Endothelial cell of umbilical vein (primary cell): ENCODE results near the gene SLC22A7. TPM values are rescaled to one million over a fixed set of nuclear protein-coding genes. Genes with fewer than 3 reads are reported as not detected.

Experiments
- BruUV-seq: library from RNA; stranded (reverse); fragments of 400-500 nt; replicated peaks from 2 replicates; lab custom pipeline; 2021; lab: Mats Ljungman, UMichigan
- CTCF ChIA-PET: fragments of 300-600, 350-600 bp; sonication (Branson Sonifier 250); formaldehyde crosslinking; loops from one replicate; lab custom pipeline; 2021; ENCODE audit warnings: antibody characterized with exemption, inconsistent platforms; lab: Charles Lee
- POLR2A ChIA-PET: fragments of 300-600, 350-600 bp; sonication (Branson Sonifier 250); formaldehyde crosslinking; loops from one replicate; lab custom pipeline; 2021; ENCODE audit warnings: antibody characterized with exemption, inconsistent platforms; lab: Charles Lee
- DNase-seq: peaks from one replicate; pipeline ENCODE4 v3.0.0-alpha.2; 2011; ENCODE audit warnings: low read depth, low spot score
- FAIRE-seq: peaks from 2 replicates; lab custom pipeline; 2011; peaks lifted over from hg19 to GRCh38; lab: Jason Lieb, UNC
- H2AFZ ChIP-seq: 2 replicates; pipeline ENCODE4 v1.6.0; 2012; ENCODE audit warnings: low read depth, low read length, control low read depth, inconsistent platforms
- H3K27ac ChIP-seq: 2 replicates; pipeline ENCODE4 v1.5.1; 2011; ENCODE audit warnings: low read depth, mild to moderate bottlenecking, control low read depth, low read length, moderate library complexity; ENCODE audit not compliant: insufficient read depth
- H3K27me3 ChIP-seq, 2 experiments: 2 replicates each; pipeline versions ENCODE4 v1.6.0 to v1.6.1; 2011; ENCODE audit warnings: low read length in 2 of 2, mixed read lengths in 1 of 2; ENCODE audit not compliant: control insufficient read depth in 2 of 2, insufficient read depth in 2 of 2
- H3K36me3 ChIP-seq, 2 experiments: 2 replicates in 1 of 2; 3 replicates in 1 of 2; pipeline ENCODE4 v1.5.1; 2011; ENCODE audit warnings: low read length in 2 of 2, mild to moderate bottlenecking in 1 of 2, moderate library complexity in 1 of 2; ENCODE audit not compliant: control insufficient read depth in 2 of 2, insufficient read depth in 2 of 2; ENCODE audit errors: extremely low read depth in 1 of 2
- H3K4me1 ChIP-seq: 3 replicates; pipeline ENCODE4 v1.5.1; 2011; ENCODE audit warnings: mild to moderate bottlenecking, low read length; ENCODE audit not compliant: control insufficient read depth, insufficient read depth; ENCODE audit errors: extremely low read depth
- H3K4me2 ChIP-seq: 2 replicates; pipeline ENCODE4 v1.6.1; 2011; ENCODE audit warnings: low read length, control low read depth, mixed read lengths; ENCODE audit not compliant: insufficient read depth
- H3K4me3 ChIP-seq, 3 experiments: fragments of 200-600 bp in 1 of 3; sonication (generic), shearing (Covaris generic) in 1 of 3; replicated peaks in 1 of 3; 2 replicates each; pipeline ENCODE4 v1.5.1; 2011 to 2016; ENCODE audit warnings: control low read depth in 3 of 3, low read length in 3 of 3, mild to moderate bottlenecking in 2 of 3, inconsistent platforms in 1 of 3, low read depth in 1 of 3, moderate library complexity in 1 of 3; ENCODE audit not compliant: insufficient read depth in 1 of 3
- H3K79me2 ChIP-seq: 2 replicates; pipeline ENCODE4 v1.6.0; 2012; ENCODE audit warnings: low read length, inconsistent platforms; ENCODE audit not compliant: control insufficient read depth, insufficient read depth
- H3K9ac ChIP-seq: replicated peaks from 2 replicates; pipeline ENCODE3; 2011; ENCODE audit warnings: low read length, control low read depth; ENCODE audit not compliant: insufficient read depth; ENCODE audit errors: extremely low read depth
- H3K9me1 ChIP-seq: replicated peaks from 3 replicates; pipeline ENCODE4 v1.6.0; 2011; ENCODE audit warnings: mild to moderate bottlenecking, low read length; ENCODE audit not compliant: control insufficient read depth, insufficient read depth; ENCODE audit errors: extremely low read depth
- H3K9me3 ChIP-seq: replicated peaks from 2 replicates; pipeline ENCODE4 v1.5.1; 2012; ENCODE audit warnings: low read length, inconsistent platforms; ENCODE audit not compliant: control insufficient read depth, insufficient read depth
- H4K20me1 ChIP-seq: replicated peaks from 2 replicates; pipeline ENCODE3; 2011; ENCODE audit warnings: mild to moderate bottlenecking, low read length; ENCODE audit not compliant: control insufficient read depth, insufficient read depth; ENCODE audit errors: extremely low read depth
- EZH2 ChIP-seq: IDR thresholded peaks from 2 replicates; pipeline ENCODE4 v1.6.1; 2012; ENCODE audit warnings: borderline replicate concordance, low read depth, mild to moderate bottlenecking, moderate library complexity, low read length, inconsistent platforms; ENCODE audit not compliant: severe bottlenecking
- FOS ChIP-seq: IDR thresholded peaks from 2 replicates; pipeline ENCODE4 v1.6.1; 2011; ENCODE audit warnings: mild to moderate bottlenecking, low read length, moderate library complexity, borderline replicate concordance; ENCODE audit not compliant: insufficient read depth
- GATA2 ChIP-seq: IDR thresholded peaks from 2 replicates; pipeline ENCODE4 v1.7.0; 2011; ENCODE audit warnings: low read depth, mild to moderate bottlenecking, moderate library complexity, mixed read lengths, low read length; ENCODE audit not compliant: insufficient read length, insufficient read depth
- JUN ChIP-seq: IDR thresholded peaks from 2 replicates; pipeline ENCODE4 v1.6.1; 2011; ENCODE audit warnings: borderline replicate concordance, low read depth; ENCODE audit not compliant: insufficient read length, insufficient read depth
- MYC ChIP-seq: IDR thresholded peaks from one replicate; pipeline ENCODE4 v1.6.1; 2011; ENCODE audit warnings: mild to moderate bottlenecking, low read depth, low read length
- POLR2A ChIP-seq: IDR thresholded peaks from 2 replicates; pipeline ENCODE4 v1.6.1; 2012; ENCODE audit warnings: low read depth, mild to moderate bottlenecking, control low read depth, low read length
- POLR2AphosphoS5 ChIP-seq: IDR thresholded peaks from 2 replicates; pipeline ENCODE4 v1.6.1; 2012; ENCODE audit warnings: low read depth, mild to moderate bottlenecking, control low read depth, low read length, moderate library complexity; ENCODE audit not compliant: insufficient read depth
- dilution Hi-C: fragments of 300-500 bp; cut with MboI; formaldehyde crosslinking; loops from one replicate; pipeline ENCODE4 v1.15.0; 2019; ENCODE audit warnings: low sequenced_read_pairs; ENCODE audit not compliant: extremely low pct_ligation_motif_present
- intact Hi-C: fragments of 100-400 bp; cut with micrococcal nuclease; formaldehyde crosslinking; loops from one replicate; pipeline ENCODE4 v1.10.0; 2022
- polyA plus RNA-seq, 4 experiments: library from polyadenylated mRNA; depleted of rRNA in 3 of 4; stranded (reverse) in 3 of 4; unstranded in 1 of 4; fragments of >200 nt; gene quantifications; 2 replicates each; pipeline versions ENCODE4 v1.2.1 to v1.2.3, GENCODE V29; 2011 to 2012; ENCODE audit warnings: missing spikeins in 1 of 4
- total RNA-seq: library from RNA; stranded (reverse); gene quantifications from 2 replicates; pipeline ENCODE4 v1.2.3, GENCODE V29; 2021
- TF ChIP-seq, protein P1 (sequence below), 2 donors: IDR thresholded peaks; 1 replicate in 1 of 2; 2 replicates in 1 of 2; pipeline ENCODE4 v1.5.1; 2011; ENCODE audit warnings: low read length in 2 of 2, mild to moderate bottlenecking in 2 of 2, moderate library complexity in 2 of 2, control low read depth in 1 of 2, inconsistent platforms in 1 of 2, low read depth in 1 of 2; ENCODE audit not compliant: insufficient read depth in 1 of 2; ENCODE audit errors: extremely low read depth in 1 of 2
- TF ChIP-seq, protein P2 (sequence below): IDR thresholded peaks from 2 replicates; pipeline ENCODE4 v1.6.1; 2011; ENCODE audit not compliant: insufficient read depth, insufficient read length

SLC22A7 gene
- total and polyA plus RNA-seq, 2 donors (not counting 3 experiments of a cell fraction or from before 2014, with no cell fraction given), result not detected

DNA sequence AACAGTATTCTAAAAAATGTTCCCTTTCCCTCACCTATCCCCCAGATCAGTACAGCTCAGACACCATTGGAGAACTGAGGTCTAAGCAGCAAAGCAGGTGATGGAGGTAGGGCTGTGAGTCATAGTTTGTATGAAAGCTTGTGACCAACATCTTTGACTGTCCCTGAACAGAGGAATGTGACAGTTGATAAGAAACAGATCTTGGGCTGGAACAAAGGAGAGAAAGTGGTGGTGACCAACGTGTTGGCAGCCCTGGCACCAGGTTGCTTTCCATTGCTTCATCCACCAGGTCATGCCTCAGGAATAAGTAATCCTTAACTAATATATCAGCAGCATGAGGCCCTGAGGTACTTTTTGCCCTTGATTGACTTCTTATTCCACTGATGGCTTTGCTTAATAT lies 30.5 kb downstream of the SLC22A7 start:
- ChIA-PET POLR2A (no interaction called here), CTCF (interaction anchor here (1.0 to 1.1 kb wide), 2 partner anchors 11 to 99 kb away, joined by 3 to 4 read pairs; partner anchors contain the start of gene DNPH1)
- dilution Hi-C loops (no loop called here), intact Hi-C loops (no loop called here)
- no peak overlapping the region for H3K4me3 ChIP-seq
- H3K79me2 ChIP-seq, result no peaks in the 10 kb centered on the region
- no peak overlapping the region for H3K9ac ChIP-seq
- no peak for TF ChIP-seq POLR2AphosphoS5
- TF ChIP-seq, protein P1, sequence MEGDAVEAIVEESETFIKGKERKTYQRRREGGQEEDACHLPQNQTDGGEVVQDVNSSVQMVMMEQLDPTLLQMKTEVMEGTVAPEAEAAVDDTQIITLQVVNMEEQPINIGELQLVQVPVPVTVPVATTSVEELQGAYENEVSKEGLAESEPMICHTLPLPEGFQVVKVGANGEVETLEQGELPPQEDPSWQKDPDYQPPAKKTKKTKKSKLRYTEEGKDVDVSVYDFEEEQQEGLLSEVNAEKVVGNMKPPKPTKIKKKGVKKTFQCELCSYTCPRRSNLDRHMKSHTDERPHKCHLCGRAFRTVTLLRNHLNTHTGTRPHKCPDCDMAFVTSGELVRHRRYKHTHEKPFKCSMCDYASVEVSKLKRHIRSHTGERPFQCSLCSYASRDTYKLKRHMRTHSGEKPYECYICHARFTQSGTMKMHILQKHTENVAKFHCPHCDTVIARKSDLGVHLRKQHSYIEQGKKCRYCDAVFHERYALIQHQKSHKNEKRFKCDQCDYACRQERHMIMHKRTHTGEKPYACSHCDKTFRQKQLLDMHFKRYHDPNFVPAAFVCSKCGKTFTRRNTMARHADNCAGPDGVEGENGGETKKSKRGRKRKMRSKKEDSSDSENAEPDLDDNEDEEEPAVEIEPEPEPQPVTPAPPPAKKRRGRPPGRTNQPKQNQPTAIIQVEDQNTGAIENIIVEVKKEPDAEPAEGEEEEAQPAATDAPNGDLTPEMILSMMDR (IDR thresholded peaks at IDR 0.05; ENCODE audit: extremely low read depth in 1 of 2, insufficient read depth in 1 of 2, low read depth in 1 of 2, low read length in 2 of 2), result no peak
- TF ChIP-seq MYC, result no peak
- TF ChIP-seq POLR2A, result no peak
- TF ChIP-seq EZH2, result no peak
- TF ChIP-seq FOS, result no peak
- TF ChIP-seq GATA2, result no peak
- TF ChIP-seq, protein P2, sequence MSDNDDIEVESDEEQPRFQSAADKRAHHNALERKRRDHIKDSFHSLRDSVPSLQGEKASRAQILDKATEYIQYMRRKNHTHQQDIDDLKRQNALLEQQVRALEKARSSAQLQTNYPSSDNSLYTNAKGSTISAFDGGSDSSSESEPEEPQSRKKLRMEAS, result no peak
- no peak for TF ChIP-seq JUN
- no peaks in the 10 kb centered on the region for H3K27me3 ChIP-seq
- FAIRE-seq (no peak), DNase-seq (no peak)
- H3K4me1 ChIP-seq, result no peaks in the 10 kb centered on the region
- no peaks in the 10 kb centered on the region for H3K9me1 ChIP-seq
- H3K36me3 ChIP-seq, result no peaks in the 10 kb centered on the region
- no peak overlapping the region for H3K4me2 ChIP-seq
- H3K27ac ChIP-seq, result no peak overlapping the region
- no TSS peak for BruUV-seq
- no peak overlapping the region for H2AFZ ChIP-seq
- no peaks in the 10 kb centered on the region for H4K20me1 ChIP-seq
- no peaks in the 10 kb centered on the region for H3K9me3 ChIP-seq
